MV-4-11 (cell line): ENCODE results near the gene LRP3.
A peak's percentile ranks its signal among the peaks of the same experiment; 100 is the strongest.
"Not testable (repeated sequence)": the region's sequence is repeated elsewhere in the genome, so short reads cannot be mapped to it uniquely, and the experiment has no call there.

Experiments
- DNase-seq: peaks from one replicate; lab custom pipeline; 2025; lab: John Stamatoyannopoulos, UW

The LRP3 gene

DNA sequence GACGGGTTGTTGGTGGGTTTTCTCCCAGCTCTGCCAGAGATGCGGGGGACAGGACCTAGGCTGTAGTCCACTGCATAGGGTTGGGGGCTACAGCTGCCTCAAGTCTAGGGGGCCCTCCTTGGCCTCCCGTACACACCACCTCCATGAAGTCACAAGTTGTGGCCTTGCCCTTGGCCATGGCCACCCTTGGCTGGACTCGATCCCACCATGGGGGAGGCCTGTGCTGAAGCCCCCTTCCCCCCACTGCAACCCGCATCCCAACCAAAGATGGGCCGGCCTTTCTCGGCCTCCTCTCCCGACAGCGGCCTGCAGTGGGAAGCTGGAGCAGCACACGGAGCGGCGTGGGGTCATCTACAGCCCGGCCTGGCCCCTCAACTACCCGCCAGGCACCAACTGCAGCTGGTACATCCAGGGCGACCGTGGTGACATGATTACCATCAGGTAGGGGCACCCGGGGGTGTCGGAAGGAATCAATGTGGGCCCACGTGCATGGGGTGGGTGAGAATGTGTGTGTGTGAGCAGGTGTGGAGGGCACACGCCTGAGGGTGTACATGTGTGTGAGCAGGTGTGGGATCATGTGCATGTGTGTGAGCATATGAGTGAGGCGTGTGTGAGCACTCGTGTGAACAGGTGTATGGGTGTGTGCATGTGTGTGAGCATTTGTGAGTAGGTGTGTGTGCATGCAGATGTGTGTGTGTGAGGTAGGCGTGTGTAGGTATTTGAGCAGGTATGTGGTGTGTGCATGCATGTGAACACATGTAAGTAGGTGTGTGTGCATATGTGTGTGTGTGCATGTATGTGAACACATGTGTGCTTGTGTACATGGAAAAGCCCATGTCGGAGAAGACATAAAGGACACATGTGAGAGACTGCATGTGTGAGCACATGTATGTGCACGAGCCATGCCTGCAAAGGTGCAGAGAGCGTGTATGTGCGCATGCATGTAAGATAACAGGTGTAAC, 8.7 kb downstream of the LRP3 start:
- no peak for DNase-seq

DNA sequence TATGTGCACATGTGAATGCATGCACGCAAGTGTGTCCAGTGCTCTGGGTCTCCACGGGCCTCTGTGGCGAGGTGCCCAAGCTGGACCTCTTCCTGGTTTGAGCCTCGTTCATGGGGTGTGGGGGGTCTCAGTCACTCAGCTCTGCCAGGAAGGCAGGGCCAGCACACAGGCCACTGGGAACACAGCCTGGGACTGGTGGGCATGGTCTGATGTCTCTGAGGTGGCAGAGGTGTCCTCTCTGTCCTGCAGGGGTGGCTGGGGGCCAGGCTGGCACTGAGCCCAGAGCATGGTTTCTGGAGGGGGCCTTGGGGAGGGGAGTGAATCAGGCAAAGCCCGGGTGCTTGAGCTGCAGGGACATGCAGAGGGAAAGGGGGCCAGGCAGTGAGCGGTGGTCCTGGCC, 9.4 kb downstream of the LRP3 start:
- DNase-seq: no peak

DNA sequence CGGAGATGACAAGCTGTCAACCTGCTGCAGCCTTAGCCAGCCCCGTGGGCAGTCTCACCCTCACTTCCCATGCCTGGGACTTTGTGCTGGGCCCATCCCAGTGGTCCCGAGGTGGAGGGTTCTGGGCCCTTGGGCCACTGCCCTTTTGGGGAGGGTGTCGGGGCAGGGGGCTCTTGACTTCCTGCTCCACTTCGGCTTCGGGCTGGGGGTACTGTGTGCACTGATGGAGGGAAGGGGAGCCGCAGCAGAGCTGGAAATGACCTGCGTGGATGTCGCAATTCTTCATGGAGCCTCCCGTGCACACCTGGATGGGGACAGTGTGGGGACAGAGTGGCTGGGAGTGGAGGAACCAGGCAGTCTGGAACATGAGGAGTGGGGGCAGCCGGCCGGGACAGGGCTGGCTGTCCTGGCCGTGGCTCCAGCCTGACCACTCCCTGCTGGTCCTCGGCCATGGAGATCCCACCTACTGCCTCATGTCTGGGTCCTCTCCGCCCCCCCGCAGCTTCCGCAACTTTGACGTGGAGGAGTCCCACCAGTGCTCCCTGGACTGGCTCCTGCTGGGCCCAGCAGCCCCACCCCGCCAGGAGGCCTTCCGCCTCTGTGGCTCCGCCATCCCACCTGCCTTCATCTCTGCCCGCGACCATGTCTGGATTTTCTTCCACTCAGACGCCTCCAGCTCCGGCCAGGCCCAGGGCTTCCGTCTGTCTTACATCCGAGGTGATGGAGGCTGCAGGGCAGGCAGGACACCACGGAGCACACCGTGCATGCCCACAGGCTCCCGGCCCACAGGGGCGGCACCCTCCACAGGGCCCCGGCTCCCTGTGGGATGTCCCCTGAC, 10.2 kb downstream of the LRP3 start:
- no peak for DNase-seq

- no peak for DNase-seq
Observed at GRCh38 chr19:33205110-33205509, 11.0 kb downstream of the LRP3 start.

DNA sequence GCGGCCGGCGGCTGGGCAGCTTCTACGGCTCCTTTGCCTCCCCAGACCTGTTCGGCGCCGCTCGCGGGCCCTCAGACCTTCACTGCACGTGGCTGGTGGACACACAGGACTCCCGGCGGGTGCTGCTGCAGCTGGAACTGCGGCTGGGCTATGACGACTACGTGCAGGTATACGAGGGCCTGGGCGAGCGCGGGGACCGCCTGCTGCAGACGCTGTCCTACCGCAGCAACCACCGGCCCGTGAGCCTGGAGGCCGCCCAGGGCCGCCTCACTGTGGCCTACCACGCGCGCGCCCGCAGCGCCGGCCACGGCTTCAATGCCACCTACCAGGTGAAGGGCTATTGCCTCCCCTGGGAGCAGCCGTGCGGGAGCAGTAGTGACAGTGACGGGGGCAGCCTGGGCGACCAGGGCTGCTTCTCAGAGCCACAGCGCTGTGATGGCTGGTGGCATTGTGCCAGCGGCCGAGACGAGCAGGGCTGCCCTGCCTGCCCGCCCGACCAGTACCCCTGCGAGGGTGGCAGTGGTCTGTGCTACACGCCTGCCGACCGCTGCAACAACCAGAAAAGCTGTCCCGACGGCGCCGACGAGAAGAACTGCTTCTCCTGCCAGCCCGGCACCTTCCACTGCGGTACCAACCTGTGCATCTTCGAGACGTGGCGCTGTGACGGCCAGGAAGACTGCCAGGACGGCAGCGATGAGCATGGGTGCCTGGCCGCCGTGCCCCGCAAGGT, 11.6 kb downstream of the LRP3 start:
- DNase-seq: no peak

DNA sequence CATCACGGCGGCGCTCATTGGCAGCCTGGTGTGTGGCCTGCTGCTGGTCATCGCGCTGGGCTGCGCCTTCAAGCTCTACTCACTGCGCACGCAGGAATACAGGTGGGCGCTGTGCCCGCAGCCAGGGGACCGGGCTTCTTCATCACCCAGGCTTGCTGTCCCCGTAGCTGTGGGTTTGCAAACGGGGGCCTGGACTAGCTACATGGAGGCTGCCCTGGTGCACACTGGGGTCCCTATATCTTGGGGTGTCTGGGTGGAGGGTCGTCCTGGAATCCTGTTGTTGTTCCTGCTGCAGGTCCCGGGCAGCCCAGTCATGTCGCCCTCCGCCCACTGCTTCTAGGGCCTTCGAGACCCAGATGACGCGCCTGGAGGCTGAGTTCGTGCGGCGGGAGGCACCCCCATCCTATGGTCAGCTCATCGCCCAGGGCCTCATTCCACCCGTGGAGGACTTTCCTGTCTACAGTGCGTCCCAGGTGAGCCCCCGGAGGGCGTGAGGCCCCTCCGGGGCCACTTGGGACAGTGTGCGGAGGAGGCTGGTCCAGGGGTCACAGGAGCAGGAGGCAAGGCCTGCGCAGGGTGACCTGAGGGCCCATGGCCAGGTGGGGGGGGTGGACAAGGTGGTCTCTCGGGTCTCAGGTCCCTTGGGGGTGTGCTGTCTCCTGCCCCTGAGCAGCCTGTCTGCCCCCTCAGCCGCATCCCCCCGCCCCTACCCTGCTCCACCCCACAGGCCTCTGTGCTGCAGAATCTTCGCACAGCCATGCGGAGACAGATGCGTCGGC, 12.3 kb downstream of the LRP3 start:
- no peak for DNase-seq

GRCh38 chr19:33207040-33207620, 13.0 kb downstream of the LRP3 start:
- DNase-seq: no peak

DNA sequence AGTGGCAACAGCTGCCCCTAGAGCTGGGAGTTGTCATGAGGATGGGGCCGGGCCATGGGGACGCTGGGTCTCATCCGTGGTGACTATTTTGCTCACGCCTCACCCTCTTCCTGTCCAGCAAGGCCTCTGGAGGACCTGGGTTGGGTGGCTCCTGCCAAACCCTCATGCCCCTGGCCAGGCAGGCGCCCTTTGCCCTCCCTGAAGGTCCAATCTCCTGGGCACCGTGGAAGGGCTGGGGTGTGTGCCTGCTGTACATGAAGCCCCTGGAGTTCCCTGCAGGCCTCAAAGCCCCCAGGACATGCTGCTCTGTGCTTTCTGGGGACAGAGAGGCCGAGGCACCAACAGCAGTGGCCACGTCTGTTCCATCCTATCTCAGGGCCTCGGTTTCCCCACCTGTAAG, 13.8 kb downstream of the LRP3 start:
- no peak for DNase-seq

DNA sequence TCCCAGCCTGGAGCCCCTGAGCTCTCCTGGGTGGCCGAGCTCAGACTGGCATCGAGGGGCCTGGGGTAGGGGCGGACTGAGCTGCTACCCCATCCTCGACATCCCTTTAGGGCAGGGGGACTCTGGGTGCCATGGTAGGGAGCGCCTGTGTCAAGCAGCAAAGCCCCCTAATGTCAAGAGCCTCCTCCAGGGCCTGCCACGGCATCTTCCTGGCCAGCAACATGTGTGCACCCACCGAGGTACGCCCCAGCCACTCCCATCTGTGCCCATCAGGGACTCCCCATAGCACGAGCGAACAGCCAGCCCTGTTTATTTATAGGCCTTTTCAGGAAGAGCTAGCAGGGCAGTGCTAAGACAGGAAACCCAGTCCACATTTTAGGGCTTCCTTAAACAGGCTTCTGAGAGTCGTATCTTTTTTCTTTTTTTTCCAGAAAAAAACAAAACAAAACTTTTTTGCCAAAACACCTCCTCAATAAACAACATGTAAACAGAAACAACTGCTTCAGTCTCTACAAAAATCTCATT, 14.3 kb downstream of the LRP3 start:
- peak; percentile 58 for DNase-seq

DNA sequence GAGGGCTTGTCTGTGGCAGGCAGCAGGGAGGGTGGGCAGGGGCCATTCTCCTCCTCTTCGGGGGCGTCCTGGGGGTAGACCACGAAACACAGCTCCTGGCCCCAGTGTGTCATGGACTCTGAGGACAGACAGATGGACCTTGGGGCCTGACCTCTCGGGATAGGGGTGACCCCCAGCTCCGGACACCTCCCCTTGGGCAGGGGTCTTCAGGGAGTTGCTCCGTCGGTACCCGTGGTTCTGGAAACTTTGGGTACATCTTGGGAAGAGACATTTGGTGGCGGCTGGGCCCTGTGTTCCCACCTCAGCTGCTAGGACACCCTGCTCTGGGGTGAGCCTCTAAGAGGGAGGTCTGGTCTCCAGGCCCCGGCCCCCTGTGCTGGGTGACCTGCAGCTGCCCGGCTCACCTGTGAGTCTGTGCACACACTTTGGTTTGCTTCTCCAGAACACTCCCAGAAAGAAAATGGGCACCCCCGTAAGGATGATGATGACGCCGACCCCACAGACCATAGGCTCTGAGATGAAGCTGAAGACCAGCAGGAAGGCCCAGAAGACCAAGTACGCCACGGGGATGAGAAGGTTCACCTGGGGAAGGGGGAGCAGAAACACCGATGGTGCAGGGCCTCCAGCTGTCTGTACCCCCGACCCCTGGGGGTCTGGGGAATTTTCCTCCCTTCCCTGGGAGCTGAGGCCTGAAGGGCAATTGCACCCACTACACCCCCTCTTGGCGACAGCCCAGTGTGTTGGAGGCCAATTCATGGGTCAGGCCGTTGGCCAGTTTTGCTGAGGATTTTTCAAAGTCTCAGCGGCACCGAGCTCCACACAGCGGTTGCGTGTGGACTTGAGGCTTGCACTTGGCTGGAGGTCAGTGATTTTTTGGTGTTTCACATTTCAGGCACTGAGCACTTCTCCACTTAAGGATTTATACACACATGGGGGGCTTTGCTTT, 15.0 kb downstream of the LRP3 start:
- no peak for DNase-seq

GRCh38 chr19:33209850-33210230, 15.7 kb downstream of the LRP3 start:
- not testable (repeated sequence) for DNase-seq

DNA sequence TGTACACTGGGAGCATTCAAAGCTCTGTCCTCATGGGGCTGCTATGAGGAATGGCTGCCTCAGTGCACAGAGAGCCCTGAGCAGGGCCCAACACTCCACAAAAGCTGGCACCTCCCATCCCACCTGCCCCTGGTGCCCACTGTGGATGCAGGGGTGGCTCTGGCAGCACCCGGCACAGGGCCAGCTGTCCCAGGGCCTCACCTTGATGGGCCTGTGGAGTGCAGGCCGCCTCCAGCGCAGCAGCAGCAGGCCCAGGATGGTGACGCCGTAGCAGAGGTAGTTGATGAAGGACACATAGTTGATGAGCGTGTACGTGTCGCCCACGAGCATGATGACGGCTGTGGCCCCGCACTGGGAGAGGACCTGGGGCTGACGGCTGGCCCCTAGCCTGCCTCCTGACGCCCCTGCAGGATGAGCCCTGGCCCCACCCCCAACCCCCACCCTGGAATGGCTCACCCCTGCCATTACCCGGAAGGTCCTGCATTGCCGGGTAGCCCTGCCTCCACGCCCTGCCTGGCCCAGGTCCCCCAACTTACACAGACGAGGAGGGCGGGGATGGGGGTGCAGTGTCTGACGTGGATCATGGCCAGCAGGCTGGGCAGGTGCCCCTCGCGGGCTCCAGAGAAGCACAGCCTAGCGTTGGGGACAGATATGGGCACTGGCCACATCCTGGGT, 16.3 kb downstream of the LRP3 start:
- DNase-seq: no peak

GRCh38 chr19:33211794-33212435, 17.8 kb downstream of the LRP3 start:
- DNase-seq: no peak

GRCh38 chr19:33212436-33213172, 18.5 kb downstream of the LRP3 start:
- no peak for DNase-seq

DNA sequence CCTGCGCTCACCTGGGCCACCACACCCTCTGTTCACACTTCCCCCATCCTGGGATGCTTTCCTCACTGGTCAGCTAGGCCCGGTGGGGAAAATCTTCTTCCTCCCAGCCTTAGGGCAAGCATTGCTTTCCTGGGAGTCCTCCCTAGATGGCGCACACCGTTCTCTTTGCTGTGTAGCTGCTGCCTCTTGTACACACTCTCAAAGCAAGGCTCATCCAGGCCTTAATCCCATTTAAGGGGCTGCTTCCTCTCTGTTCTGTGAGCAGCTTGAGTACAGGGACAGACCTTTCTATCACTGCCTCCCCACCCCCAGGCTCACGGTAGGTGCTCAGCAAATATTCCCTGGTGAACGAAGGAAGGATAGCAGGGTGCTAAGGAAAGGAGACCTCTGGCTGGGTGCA, 20.5 kb downstream of the LRP3 start:
- peak; percentile 77 for DNase-seq

DNA sequence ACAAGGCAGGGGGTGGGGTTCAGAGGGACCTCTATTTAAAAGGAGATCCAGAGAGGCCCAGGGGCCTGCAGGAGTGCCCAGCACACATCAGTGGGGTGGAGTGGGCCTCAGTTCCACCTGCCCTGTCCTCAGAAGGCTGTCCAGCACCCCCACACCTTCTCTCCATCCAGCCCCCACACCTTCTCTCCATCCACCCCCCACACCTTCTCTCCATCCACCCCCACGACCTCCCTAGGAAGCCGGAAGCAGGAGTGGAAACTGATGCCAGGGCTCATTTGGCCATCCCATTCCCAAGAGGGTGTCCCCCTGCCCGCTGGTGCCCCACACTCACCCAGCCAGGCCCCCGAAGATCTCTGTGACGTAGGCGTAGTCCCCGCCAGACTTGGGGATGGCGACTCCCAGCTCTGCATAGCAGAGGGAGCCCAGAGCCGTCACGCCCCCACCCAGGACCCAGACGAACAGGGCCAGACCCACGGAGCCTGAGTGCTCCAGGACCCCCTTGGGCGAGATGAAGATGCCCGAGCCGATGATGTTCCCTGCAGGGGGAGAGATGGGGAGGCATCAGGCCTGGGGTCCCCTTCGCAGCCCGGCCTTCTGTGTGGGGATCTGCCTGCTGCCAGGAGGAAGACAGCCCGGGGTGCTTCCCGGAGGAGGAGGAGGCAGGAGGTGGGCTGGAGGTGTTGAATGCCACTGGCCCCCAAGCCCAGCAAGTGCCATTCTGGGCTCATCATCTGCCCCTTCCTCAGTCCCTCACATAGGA, 21.5 kb downstream of the LRP3 start:
- DNase-seq: no peak

DNA sequence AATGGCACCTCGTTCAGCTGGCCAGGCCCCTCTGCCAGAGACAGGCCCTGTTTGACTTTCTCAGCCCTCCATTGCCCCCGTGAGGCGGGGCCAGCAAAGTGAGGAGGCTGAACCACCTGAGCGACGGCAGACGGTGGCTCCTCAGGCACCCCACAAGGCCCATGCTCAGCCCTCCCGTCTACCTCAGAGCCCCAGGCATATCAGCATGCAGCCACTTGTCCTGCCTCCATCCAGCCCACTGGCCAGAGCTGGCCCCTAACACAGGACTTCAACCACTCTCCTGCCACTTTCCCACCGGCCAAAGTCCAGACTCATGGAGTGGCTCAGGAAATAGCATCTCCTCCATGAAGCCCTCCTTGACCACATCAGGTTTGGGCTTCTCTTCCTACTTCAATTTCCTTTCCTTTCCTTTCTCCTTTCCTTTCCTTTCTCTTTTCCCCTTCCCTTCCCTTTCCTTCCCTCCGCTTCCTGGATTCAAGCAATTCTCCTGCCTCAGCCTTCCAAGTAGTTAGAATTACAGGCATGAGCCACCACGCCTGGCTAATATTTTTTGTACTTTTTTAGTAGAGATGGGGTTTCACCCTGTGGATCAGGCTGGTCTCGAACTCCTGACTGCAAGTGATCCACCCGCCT, 22.2 kb downstream of the LRP3 start:
- no peak for DNase-seq
